ENCODE data around the gene TNS3. TPM values are rescaled to one million over a fixed set of nuclear protein-coding genes. Genes with fewer than 3 reads are reported as not detected.
A peak's percentile ranks its signal among the peaks of the same experiment; 100 is the strongest.

The TNS3 gene
- total RNA-seq, 3 donors from 2014 or later, result 69.1 to 98.9 (median 69.9) TPM

DNA sequence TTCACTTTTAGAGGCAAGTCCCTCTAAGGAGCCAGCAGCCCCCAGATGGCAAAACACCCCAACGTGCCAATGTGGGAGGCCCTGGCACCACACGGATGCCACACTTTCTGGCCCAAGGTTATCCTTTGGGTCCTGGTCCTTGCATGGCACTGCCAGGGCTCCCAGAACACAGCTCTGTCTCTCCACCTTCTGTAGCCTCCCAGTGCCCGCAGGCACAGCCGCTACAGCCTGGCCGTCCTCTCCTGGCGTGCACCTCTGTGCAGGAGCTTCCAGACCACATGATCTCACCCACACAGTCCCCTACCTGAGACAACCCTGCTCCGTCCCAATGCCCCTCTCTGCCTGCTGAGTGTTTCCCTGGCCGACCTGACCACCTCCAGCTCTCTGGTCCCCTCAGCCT, 215.0 kb downstream of the TNS3 start:
- Histone ChIP-seq H3K9me3 (no peaks in the 10 kb centered on the region), H3K36me3 (ENCODE audit: low read depth) (no peaks in the 10 kb centered on the region), H3K4me3 (no peak overlapping the region), H3K4me1 (ENCODE audit: low read depth) (peaks cover 6% of the 10 kb centered on the region)
- TF ChIP-seq, protein P1, sequence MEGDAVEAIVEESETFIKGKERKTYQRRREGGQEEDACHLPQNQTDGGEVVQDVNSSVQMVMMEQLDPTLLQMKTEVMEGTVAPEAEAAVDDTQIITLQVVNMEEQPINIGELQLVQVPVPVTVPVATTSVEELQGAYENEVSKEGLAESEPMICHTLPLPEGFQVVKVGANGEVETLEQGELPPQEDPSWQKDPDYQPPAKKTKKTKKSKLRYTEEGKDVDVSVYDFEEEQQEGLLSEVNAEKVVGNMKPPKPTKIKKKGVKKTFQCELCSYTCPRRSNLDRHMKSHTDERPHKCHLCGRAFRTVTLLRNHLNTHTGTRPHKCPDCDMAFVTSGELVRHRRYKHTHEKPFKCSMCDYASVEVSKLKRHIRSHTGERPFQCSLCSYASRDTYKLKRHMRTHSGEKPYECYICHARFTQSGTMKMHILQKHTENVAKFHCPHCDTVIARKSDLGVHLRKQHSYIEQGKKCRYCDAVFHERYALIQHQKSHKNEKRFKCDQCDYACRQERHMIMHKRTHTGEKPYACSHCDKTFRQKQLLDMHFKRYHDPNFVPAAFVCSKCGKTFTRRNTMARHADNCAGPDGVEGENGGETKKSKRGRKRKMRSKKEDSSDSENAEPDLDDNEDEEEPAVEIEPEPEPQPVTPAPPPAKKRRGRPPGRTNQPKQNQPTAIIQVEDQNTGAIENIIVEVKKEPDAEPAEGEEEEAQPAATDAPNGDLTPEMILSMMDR (IDR thresholded peaks at IDR 0.05), result no peak
- ATAC-seq (no peak), DNase-seq (no peak)
- intact Hi-C loops (cut with DNase I, micrococcal nuclease), result no loop called here

DNA sequence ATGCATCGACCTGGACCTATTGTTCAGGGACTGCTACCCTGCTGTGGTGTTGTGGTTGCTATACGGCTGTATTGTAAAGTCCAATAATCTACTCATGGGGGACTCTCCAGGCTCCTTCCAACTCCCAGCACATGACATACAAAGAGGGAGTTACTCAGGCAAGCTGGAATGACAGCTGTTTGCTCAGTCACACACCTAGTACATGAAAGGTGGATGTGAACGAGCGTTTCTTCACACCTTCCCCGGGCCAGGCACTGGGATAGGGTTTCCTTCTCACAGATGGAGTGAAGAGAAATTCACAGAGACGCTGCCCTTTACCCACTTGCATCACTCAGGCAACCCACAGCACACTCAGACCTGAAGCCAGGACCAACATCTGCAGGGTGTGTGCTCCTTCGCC, 215.7 kb downstream of the TNS3 start:
- Histone ChIP-seq H3K4me3 (no peak overlapping the region), H3K36me3 (ENCODE audit: low read depth) (no peaks in the 10 kb centered on the region), H3K9me3 (no peaks in the 10 kb centered on the region), H3K4me1 (ENCODE audit: low read depth) (peaks cover under 1% of the 10 kb centered on the region)
- DNase-seq, result no peak
- TF ChIP-seq, protein P1 (IDR thresholded peaks at IDR 0.05), result no peak
- peak; percentile 10 for ATAC-seq
- intact Hi-C loops (cut with DNase I, micrococcal nuclease), result no loop called here

DNA sequence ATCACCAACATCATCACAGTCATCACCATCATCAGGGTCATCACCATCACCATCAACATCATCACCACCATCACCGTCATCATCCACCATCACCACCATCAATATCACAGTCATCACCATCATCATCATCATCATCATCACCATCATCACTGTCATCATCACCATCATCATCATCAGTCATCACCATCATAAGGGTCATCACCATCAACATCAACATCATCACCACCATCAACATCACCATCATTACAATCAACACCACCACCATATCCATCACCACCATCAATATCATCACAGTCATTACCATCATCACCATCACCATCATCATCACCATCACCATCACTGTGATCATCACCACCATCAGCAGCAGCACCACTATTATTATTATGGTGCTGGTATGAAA, 218.9 kb downstream of the TNS3 start:
- TF ChIP-seq, protein P1 (IDR thresholded peaks at IDR 0.05), result no peak
- H3K4me3 ChIP-seq, result no peak overlapping the region
- no peaks in the 10 kb centered on the region for H3K9me3 ChIP-seq
- DNase-seq, result no peak
- H3K4me1 ChIP-seq (ENCODE audit: low read depth), result peaks cover 6% of the 10 kb centered on the region
- H3K36me3 ChIP-seq (ENCODE audit: low read depth), result no peaks in the 10 kb centered on the region
- no peak for ATAC-seq
- intact Hi-C loops (cut with DNase I, micrococcal nuclease), result no loop called here

DNA sequence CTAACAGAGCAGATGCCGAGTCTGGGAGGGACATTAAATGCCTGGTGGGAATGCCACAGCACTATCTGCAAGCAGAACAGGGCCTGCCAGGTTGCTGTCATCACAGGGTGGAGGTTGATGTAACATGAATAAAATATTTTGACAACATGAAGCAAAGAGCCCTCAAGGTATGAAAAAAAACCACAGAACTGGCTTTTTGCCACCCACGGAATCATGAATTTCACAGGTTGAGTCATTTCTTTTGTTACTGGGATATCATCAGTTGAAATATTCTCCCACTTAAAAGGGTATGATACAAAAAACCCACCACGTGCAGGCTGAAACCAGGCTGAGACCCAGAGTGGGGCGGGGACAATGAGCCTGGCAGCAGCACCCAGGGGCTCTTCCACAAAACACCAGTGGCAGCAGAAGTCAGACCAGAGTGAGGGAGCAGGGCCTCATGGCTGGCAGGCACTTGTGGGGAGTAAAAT, 220.1 kb downstream of the TNS3 start:
- H3K4me1 ChIP-seq (ENCODE audit: low read depth), result peaks cover 10% of the 10 kb centered on the region
- TF ChIP-seq, protein P1 (IDR thresholded peaks at IDR 0.05), result no peak
- intact Hi-C loops (cut with DNase I, micrococcal nuclease), result no loop called here
- ATAC-seq, result no peak
- no peak overlapping the region for H3K4me3 ChIP-seq
- no peak for DNase-seq
- H3K9me3 ChIP-seq, result no peaks in the 10 kb centered on the region
- H3K36me3 ChIP-seq (ENCODE audit: low read depth), result no peaks in the 10 kb centered on the region

DNA sequence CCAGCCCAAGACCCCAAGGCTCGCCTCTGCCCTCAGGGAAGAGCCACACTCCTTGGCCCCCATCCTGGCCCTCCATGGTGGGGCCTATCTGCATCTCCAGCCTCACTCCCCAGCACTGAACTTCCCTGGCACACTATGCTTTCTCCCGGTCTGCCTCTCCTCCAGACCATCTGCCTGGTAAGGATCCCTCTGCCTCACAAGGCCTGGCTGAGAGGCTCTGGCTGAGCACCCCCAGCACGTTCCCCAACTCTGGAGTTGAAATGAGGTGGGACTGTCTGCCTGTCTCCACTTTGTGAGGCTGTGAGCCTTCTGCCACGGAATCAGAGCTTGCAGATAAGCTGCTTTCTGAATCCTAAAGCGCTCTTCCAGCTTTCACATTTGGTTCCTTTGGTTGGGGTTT, 220.7 kb downstream of the TNS3 start:
- H3K36me3 ChIP-seq (ENCODE audit: low read depth), result no peaks in the 10 kb centered on the region
- H3K4me1 ChIP-seq (ENCODE audit: low read depth), result peaks cover 12% of the 10 kb centered on the region
- TF ChIP-seq, protein P1 (IDR thresholded peaks at IDR 0.05), result no peak
- intact Hi-C loops (cut with DNase I, micrococcal nuclease), result no loop called here
- H3K4me3 ChIP-seq, result no peak overlapping the region
- H3K9me3 ChIP-seq, result no peaks in the 10 kb centered on the region
- no peak for ATAC-seq
- DNase-seq, result no peak

DNA sequence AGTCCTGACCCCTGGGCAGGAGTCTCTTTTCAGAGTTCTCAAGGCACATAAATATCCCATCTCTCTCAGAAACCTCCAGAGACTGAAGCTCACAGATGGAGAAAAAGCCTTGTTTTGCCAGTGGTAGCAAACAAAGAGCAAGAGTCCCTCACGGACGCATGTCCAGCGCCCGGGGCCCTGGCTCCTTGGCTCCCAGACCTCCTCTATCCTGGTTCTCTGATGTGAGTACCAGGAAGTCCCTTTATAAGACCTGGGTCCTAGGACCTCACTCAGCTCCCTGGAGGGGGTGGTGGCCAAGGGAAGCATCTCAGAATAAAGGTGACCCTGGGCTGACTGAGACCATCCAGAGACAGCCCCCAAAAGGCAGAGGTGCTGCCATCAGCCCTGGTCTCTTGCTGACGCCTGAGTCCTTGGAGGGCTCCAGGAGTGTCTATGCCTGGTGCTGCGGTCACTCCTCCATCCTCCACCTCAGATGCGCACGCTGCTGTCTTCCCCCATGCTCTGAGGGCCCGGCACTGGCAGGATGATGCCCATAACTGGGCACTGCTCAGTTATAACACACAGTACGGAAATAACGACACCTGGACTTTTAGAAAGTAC, 221.5 kb downstream of the TNS3 start:
- no peaks in the 10 kb centered on the region for H3K36me3 ChIP-seq (ENCODE audit: low read depth)
- H3K4me1 ChIP-seq (ENCODE audit: low read depth), result peaks cover 20% of the 10 kb centered on the region
- no peak overlapping the region for H3K4me3 ChIP-seq
- ATAC-seq (no peak), DNase-seq (no peak)
- TF ChIP-seq, protein P1 (IDR thresholded peaks at IDR 0.05), result no peak
- intact Hi-C loops (cut with DNase I, micrococcal nuclease), result no loop called here
- no peaks in the 10 kb centered on the region for H3K9me3 ChIP-seq

Measured in mucosa of descending colon (tissue), 3 donors.